ENCODE results near the gene VAV2. TPM values are rescaled to one million over a fixed set of nuclear protein-coding genes. Genes with fewer than 3 reads are reported as not detected.

VAV2 gene
- total RNA-seq, 1 experiment from 2014 or later = 24.7 TPM

DNA sequence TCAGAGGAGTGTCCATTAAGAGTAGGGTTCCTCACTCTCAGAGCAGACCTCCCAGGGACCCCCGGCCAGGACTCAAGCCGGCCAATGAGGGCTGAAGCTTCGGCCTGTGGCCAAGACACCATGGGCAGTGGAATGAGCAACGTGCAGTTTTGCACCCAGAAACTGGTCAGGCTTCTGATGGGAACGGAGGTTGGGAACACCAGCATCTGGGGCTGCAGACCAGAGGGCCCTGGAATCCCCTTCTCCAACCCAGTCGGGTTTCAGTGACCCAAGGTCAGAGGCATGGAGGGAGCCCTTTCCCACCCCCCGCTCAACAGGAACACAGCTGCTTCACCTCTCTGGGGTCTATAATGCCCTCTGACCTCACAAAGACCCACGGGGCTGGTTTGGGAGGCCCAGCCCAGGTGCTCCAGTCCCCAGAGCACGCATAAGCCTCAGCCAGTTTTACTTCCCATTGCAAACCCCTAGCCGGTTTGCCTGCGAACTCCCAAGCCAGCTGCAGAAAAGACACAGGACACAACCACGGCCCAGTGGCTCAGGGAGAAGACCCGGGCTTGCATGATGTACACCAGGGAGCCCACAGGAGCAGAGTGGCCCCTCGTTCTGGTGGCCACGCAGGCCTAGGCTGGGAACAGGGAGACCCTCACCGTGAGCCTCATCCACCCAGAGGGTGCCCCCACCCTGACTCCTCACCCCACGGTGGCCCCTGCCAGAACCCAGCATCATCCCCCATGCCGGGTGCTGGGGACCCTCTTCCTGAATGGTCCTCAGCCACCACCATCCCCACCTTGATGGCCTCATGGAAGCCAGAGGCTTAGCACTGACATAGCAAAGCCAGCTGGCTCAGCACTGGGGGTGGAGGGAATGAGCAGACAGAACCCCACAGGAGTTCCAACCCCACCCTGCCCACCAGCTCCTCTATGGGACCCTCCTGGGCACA, 30.6 kb downstream of the VAV2 start:
- no peak for ATAC-seq
- in situ Hi-C loops (cut with HindIII; ENCODE audit: low pct_unique_long_range_greater_than_20kb, low sequenced_read_pairs) (no loop called here), intact Hi-C loops (cut with micrococcal nuclease; ENCODE audit: unreplicated experiment) (no loop called here)
- no peak overlapping the region for H3K4me3 ChIP-seq (ENCODE audit: low read depth in 2 of 2, low read length in 2 of 2)
- POLR2A ChIA-PET = no interaction called here
- H3K36me3 ChIP-seq (ENCODE audit: control insufficient read depth, insufficient read depth, low read length) = no peaks in the 10 kb centered on the region
- H3K9me3 ChIP-seq (ENCODE audit: control insufficient read depth, insufficient read depth, low read depth, low read length) = no peaks in the 10 kb centered on the region; the same call in 1 of the 2 replicates
- H3K27ac ChIP-seq (ENCODE audit: low read length) = no peak overlapping the region
- peaks cover 14% of the 10 kb centered on the region for H3K4me1 ChIP-seq (ENCODE audit: control insufficient read depth, insufficient read depth, low read length)
- BruUV-seq (replicated peaks) = no TSS peak
- H3K27me3 ChIP-seq (ENCODE audit: control insufficient read depth, insufficient read depth, low read length) = no peaks in the 10 kb centered on the region
- DNase-seq (ENCODE audit: low read depth, low spot score) = no peak
- no peak for TF ChIP-seq CTCF (IDR thresholded peaks at IDR 0.05)
- CTCF ChIA-PET = interaction anchor here (0.6 kb wide), 1 partner anchor 15 kb away, joined by 3 read pairs; no protein-coding TSS in a partner anchor

DNA sequence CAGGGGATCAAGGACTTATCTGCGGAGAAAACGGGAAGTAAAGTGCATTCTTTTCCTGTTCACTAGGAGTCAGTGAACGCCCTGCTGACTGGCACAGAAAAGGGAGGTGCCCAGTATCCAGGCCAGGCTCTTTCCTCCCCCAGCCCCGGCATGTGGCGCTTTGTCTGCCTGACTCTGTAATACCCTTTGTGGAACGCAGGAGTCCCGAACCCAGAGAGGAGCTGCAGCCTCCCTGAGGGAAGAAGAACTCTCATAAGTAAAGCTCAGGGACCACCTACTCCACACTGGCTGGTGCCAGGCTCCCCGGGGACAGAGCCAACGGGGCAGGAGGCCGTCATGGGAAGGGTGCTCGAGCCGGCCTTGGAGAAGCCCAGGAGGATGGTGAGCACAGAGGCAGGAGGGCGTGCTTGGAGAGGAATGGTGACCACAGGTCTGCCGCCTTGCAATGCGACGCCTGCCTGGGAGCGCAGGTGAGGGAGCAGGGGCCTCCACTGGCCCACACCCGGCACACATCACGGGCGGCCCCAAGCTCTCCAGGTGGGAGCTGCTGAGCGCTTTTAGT, 31.5 kb downstream of the VAV2 start:
- Histone ChIP-seq H3K4me3 (ENCODE audit: low read depth in 2 of 2, low read length in 2 of 2) (no peak overlapping the region), H3K9me3 (ENCODE audit: control insufficient read depth, insufficient read depth, low read depth, low read length) (no peaks in the 10 kb centered on the region; the same call in 1 of the 2 replicates)
- ATAC-seq = no peak

More for the DNA sequence above, 31.5 kb downstream of the VAV2 start:
- no peaks in the 10 kb centered on the region for H3K36me3 ChIP-seq (ENCODE audit: control insufficient read depth, insufficient read depth, low read length)
- no peak for TF ChIP-seq POLR2AphosphoS5 (IDR thresholded peaks at IDR 0.05; ENCODE audit: low read depth, low read length)
- no peak for TF ChIP-seq TCF7L2 (IDR thresholded peaks at IDR 0.05; ENCODE audit: low read depth, low read length)
- no peak for TF ChIP-seq CTCF (IDR thresholded peaks at IDR 0.05)
- TF ChIP-seq REST (IDR thresholded peaks at IDR 0.05; ENCODE audit: insufficient read depth in 1 of 2, low read depth in 2 of 2, low read length in 1 of 2) = no peak
- no peak for TF ChIP-seq SIN3A (IDR thresholded peaks at IDR 0.05; ENCODE audit: borderline replicate concordance, insufficient read depth, low read depth, low read length)
- CTCF ChIA-PET = no interaction called here
- H3K27me3 ChIP-seq (ENCODE audit: control insufficient read depth, insufficient read depth, low read length) = no peaks in the 10 kb centered on the region
- POLR2A ChIA-PET = no interaction called here
- H3K4me1 ChIP-seq (ENCODE audit: control insufficient read depth, insufficient read depth, low read length) = peaks cover 21% of the 10 kb centered on the region
- in situ Hi-C loops (cut with HindIII; ENCODE audit: low pct_unique_long_range_greater_than_20kb, low sequenced_read_pairs) (no loop called here), intact Hi-C loops (cut with micrococcal nuclease; ENCODE audit: unreplicated experiment) (no loop called here)
- H3K27ac ChIP-seq (ENCODE audit: low read length) = no peak overlapping the region
- no TSS peak for BruUV-seq (replicated peaks)
- no peak for DNase-seq (ENCODE audit: low read depth, low spot score)
